ENCODE results near the gene TMEFF2. TPM values are rescaled to one million over a fixed set of nuclear protein-coding genes. Genes with fewer than 3 reads are reported as not detected.

The TMEFF2 gene
- total RNA-seq, 1 donor from 2014 or later: not detected

GRCh38 chr2:192004188-192004963 is 190.4 kb downstream of the TMEFF2 start:
- H3K4me1 ChIP-seq: no peaks in the 10 kb centered on the region
- no peak for TF ChIP-seq CTCF (IDR thresholded peaks at IDR 0.05)
- no peaks in the 10 kb centered on the region for H3K36me3 ChIP-seq
- intact Hi-C loops (cut with DNase I): no loop called here
- no peaks in the 10 kb centered on the region for H3K27me3 ChIP-seq
- no peak overlapping the region for H3K4me3 ChIP-seq
- H3K27ac ChIP-seq: no peak overlapping the region
- DNase-seq (ENCODE audit: low spot score in 2 of 2): no peak
- H3K9me3 ChIP-seq: no peaks in the 10 kb centered on the region

GRCh38 chr2:192002418-192002817 is 192.3 kb downstream of the TMEFF2 start:
- no peak for TF ChIP-seq CTCF (IDR thresholded peaks at IDR 0.05)
- Histone ChIP-seq H3K4me1 (no peaks in the 10 kb centered on the region), H3K36me3 (no peaks in the 10 kb centered on the region), H3K9me3 (no peaks in the 10 kb centered on the region), H3K27me3 (no peaks in the 10 kb centered on the region), H3K27ac (no peak overlapping the region), H3K4me3 (no peak overlapping the region)
- DNase-seq (ENCODE audit: low spot score in 2 of 2): no peak
- intact Hi-C loops (cut with DNase I): no loop called here

- H3K36me3 ChIP-seq: no peaks in the 10 kb centered on the region
- no peaks in the 10 kb centered on the region for H3K27me3 ChIP-seq
- no peaks in the 10 kb centered on the region for H3K9me3 ChIP-seq
- no peak overlapping the region for H3K27ac ChIP-seq
- no peak for DNase-seq (ENCODE audit: low spot score in 2 of 2)
- intact Hi-C loops (cut with DNase I): no loop called here
- no peak overlapping the region for H3K4me3 ChIP-seq
- no peak for TF ChIP-seq CTCF (IDR thresholded peaks at IDR 0.05)
- H3K4me1 ChIP-seq: no peaks in the 10 kb centered on the region
Observed at GRCh38 chr2:192000196-192000980, 194.3 kb downstream of the TMEFF2 start.

GRCh38 chr2:191999101-191999841 is 195.5 kb downstream of the TMEFF2 start:
- no peaks in the 10 kb centered on the region for H3K9me3 ChIP-seq
- no peak overlapping the region for H3K4me3 ChIP-seq
- no peak for TF ChIP-seq CTCF (IDR thresholded peaks at IDR 0.05)
- H3K4me1 ChIP-seq: no peaks in the 10 kb centered on the region
- intact Hi-C loops (cut with DNase I): no loop called here
- no peaks in the 10 kb centered on the region for H3K27me3 ChIP-seq
- no peak overlapping the region for H3K27ac ChIP-seq
- DNase-seq (ENCODE audit: low spot score in 2 of 2): no peak
- H3K36me3 ChIP-seq: no peaks in the 10 kb centered on the region

- Histone ChIP-seq H3K4me1 (no peaks in the 10 kb centered on the region), H3K4me3 (no peak overlapping the region), H3K27ac (no peak overlapping the region), H3K9me3 (no peaks in the 10 kb centered on the region), H3K27me3 (no peaks in the 10 kb centered on the region), H3K36me3 (no peaks in the 10 kb centered on the region)
- intact Hi-C loops (cut with DNase I): no loop called here
- DNase-seq (ENCODE audit: low spot score in 2 of 2): no peak
- TF ChIP-seq CTCF (IDR thresholded peaks at IDR 0.05): no peak
Observed at GRCh38 chr2:191995285-191995684, 199.4 kb downstream of the TMEFF2 start.
